Measurements from ENCODE around the gene RLF.
"Not testable (repeated sequence)": the region's sequence is repeated elsewhere in the genome, so short reads cannot be mapped to it uniquely, and the experiment has no call there.

The RLF gene

DNA sequence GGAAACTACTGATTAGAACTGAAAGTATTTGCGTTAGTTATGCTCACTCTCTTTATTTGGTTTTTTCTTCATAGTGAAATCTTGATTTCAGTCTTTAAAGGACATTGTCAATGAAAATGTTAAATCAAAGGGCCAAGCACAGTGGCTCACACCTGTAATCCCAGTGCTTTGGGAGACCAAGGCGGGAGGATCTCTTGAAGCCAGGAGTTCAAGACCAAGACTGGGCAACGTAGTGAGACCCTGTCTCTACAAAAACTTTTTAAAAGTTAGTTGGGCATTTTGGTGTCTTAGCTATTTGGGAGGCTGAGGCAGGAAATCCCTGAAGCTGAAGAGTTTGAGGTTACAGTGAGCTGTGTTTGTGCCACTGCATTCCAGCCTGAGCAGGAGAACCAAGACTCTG lies 13.6 kb downstream of the RLF start:
- DNase-seq, result no peak

- DNase-seq, result not testable (repeated sequence)
Measured at GRCh38 chr1:40176989-40177388, 15.8 kb downstream of the RLF start.

DNA sequence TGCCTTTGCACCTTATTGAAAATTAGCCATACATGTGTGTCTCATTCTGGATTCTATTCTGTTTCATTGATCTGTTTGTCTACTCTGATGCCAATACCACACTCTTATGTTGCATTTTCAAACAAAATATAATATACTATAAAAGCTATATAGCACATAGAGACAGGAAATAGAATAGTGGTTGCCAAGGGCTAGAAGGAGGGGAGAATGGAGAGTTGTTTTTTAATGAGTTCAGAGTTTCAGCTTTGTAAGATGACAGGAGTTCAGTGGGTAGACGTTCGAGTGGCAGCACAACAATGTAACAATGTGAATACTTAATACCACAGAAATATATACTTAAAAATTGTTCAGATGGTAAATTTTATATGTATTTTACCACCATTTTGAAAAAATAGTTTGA lies 17.0 kb downstream of the RLF start:
- DNase-seq, result no peak

DNA sequence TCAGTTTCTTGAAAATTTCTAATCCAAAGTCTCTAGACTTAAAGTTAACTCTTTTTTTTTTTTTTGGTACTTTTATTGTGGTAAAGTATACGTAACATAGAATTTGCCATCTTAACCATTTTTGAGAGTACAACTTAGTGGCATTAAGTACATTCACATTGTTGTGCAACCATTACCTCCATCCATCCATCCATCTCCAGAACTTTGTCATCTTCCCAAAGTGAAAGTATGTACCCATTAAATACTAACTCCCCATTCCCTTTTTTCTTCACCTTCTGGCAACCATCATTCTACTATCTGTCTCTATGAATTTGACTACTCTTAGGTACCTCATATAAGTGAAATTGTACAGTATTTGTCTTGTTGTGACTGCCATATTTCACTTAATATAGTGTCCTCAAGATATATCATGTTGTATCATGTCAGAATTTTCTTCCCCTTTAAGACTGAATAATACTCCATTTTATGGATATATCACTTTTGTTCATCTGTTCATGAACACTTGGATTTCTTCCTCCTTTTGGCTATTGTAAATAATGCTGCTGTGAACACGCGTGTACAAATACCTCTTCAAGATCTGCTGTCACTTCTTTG lies 18.4 kb downstream of the RLF start:
- no peak for DNase-seq

DNA sequence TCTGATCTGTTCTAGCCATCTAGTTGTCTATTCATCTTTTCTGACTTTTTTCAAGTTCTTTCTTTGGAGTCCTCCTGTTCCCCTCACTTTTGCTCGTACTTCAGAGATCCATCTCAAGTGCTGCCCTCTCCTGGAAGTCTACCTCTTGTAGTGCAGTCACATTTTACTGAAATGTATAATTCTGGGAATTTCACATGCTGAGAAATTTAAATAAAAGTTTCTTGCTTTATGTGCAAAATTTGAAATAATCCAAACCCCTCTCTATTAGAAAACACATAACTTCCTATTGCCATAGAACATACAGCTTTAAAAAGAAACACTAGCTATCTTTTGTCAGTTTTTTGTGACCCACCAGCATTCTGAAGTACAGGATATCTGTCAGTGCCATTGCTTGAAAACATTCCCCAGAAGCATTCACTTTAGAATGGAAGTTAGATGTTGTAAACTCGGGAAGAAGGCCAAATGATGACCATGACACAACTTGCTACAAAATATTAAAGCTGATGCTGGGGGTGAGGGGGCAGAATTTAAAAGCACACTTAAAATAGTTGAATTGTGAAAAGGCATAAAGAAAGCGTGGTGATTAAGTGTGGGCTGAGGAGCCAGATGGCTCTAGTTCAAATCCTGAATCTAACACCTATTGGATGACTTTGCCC lies 22.0 kb downstream of the RLF start:
- peak; percentile 23 to 45 for DNase-seq

DNA sequence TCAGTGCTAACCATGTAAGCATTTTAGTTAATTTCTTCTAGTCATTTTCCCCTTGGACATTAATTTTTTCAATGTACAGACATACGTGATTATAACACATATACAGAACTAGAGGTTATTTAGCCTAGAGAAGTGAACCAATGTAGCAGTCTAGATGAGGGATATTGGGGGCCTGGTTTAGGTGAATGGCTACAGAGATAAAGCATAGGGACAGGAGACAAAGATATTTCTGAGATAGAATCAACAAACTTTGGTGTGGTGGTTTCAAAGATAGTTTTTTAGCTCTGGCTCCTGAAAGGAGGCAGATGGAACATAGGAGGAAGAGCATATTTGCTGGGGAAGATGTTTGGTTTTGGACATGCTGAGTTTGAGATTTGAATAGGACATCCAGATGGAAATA lies 23.0 kb downstream of the RLF start:
- peak; percentile 25 to 47 for DNase-seq

DNA sequence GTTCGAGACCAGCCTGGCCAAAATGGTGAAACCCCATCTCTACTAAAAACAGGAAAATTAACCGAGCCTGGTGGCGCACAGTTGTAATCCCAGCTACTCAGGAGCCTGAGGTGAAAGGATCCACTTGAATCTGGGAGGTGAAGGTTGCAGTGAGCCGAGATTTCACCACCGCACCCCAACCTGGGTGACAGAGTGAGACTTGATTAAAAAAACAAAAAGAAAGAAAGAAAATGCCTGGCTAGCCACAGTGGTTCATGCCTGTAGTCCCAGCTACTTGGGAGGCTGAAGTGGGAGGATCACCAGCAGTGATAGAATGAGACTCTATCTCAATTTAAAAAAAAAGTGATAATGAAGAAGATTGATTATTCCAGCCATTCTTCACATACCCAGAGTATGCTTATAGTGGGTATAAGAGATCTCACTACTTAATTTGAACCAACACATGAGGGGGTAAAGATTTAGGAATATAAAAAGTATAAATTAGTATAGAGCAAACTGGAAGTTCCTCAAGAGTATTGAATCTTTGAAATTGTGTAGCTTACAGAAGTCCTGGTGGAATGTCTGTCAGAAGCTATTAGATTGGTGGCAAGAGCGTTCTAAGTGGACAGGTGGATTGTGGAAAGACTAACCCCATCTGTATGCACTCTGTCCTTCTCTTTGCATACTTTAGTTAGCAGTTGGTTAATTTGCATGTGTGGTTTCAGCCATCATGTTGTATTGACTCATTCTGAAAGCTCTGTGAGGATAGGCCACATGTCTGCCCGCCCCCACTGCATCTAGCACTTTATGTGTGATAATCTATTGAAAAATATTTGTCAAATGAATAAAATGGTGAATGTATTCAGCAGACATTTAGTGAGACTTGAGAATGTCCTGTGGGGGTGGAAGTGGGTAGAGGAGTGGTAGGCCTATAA lies 25.0 kb downstream of the RLF start:
- peak; percentile 99 for DNase-seq

DNA sequence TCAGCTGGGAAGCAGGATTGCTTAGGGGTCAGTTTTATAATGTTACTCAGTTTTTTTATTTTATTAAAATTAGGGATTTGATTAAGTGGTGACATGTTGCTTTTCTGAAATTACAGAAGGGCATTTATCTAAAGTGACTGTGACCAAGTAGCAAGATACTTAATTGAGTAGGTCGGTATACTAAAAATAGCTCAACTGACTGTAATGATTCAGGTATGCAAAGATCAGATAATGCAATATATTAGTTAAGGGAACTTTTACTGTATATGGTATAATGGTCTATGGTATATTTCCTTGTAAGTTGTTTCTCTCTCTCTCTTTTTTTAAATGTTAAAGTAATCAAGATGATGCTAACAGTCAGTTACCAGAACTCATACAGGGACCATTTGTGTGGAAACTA lies 26.2 kb downstream of the RLF start:
- peak; percentile 44 to 56 for DNase-seq

- not testable (repeated sequence) for DNase-seq
Measured at GRCh38 chr1:40194639-40195038, 33.5 kb downstream of the RLF start.

GRCh38 chr1:40197656-40198055 lies 36.5 kb downstream of the RLF start:
- DNase-seq, result no peak

GRCh38 chr1:40199126-40199525 lies 37.9 kb downstream of the RLF start:
- DNase-seq, result no peak

GRCh38 chr1:40204856-40205255 lies 43.7 kb downstream of the RLF start:
- DNase-seq, result no peak

GRCh38 chr1:40210511-40211204 lies 49.5 kb downstream of the RLF start:
- no peak for DNase-seq

GRCh38 chr1:40218333-40218732 lies 57.1 kb downstream of the RLF start:
- no peak for DNase-seq

DNA sequence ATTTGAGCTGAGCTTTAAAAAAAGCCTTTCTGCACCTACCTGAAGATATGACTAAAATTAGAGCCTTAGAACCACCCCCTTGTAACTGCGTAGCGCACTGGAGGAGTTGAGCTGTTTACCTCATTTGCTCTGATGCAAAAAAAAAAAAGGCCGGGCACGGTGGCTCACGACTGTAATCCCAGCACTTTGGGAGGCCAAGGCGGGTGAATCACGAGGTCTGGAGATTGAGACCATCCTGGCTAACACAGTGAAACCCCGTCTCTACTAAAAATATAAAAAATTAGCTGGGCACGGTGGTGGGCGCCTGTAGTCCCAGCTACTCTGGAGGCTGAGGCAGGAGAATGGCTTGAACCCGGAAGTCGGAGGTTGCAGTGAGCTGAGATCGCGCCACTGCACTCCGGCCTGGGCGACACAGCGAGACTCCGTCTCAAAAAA lies 60.3 kb downstream of the RLF start:
- DNase-seq, result not testable (repeated sequence)

DNA sequence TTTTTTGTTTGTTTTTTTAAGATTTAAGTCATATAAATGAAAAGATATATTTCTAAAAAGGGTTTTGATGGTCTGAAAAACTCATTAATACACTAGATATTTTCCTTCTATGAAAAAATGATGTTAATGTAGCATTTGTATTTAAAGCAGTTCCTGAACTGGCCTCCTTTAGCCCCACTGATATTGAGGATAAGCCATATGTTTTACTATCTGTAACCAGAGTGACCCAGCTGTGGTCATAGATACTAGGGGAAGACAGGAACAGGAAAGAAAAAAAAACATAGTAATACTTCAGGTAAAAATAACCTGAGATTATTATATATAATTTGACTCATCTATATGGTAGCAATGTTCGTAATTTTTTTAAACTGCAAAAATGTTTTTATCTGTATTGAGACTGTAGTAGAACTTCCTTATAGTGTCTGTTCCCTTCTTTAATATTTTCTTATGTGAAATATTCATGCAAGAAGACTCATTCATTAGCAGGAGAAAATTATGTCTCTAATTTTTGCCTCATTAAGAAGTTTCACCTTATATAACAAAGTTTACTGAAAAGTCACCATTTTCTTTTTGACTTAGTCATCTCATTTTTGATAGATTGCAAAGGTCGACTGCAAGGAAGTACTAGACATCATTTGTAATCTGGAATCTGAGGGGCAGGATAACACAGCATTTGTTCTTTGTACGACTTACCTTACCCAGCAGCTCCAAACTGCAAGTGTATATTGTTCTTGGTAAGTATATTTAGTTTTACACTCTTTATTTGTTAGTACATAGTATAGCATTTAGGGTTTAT lies 61.0 kb downstream of the RLF start:
- DNase-seq, result no peak

GRCh38 chr1:40224040-40224439 lies 62.9 kb downstream of the RLF start:
- DNase-seq, result no peak

GRCh38 chr1:40226192-40226591 lies 65.0 kb downstream of the RLF start:
- DNase-seq, result no peak

- no peak for DNase-seq
Measured at GRCh38 chr1:40232444-40232843, 71.3 kb downstream of the RLF start.

- no peak for DNase-seq
Measured at GRCh38 chr1:40239626-40240025, 78.4 kb downstream of the RLF start.

- no peak for DNase-seq
Measured at GRCh38 chr1:40240390-40240789, 79.2 kb downstream of the RLF start.

DNA sequence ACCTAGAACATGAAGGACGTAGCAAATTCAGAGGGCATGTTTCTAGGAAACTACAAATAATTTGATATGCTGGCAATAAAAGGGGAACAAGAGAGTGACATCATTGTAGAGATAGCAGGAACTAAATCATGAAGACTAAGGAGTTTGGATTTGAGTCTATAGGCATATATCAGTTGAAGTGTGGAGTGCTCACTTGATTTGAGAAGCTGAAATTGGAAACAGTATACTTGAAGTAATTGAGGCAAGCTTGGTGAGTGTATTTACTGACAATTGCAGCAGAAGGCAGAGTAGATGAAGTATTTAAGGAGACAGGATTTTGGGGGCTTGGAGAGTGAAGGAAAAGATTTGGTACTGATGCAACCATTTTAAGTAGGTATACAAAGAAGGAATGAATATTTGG lies 80.2 kb downstream of the RLF start:
- DNase-seq, result no peak

Measured in NCI-H526 (cell line).